Lower leg skin (tissue), 3 donors: ENCODE measurements around the gene ATP5MK.

Experiments used
- POLR2A ChIP-seq, 2 donors: fragments of 450-650 bp; IDR thresholded peaks; one replicate each; pipeline ENCODE4 v1.6.1; 2016 to 2017; ENCODE audit warnings: antibody characterized with exemption in 2 of 2, mild to moderate bottlenecking in 1 of 2, moderate library complexity in 1 of 2
- TF ChIP-seq, protein P1 (sequence below), 3 donors: fragments of 450-650 bp; IDR thresholded peaks; one replicate each; pipeline ENCODE4 v1.5.1; 2016; ENCODE audit warnings: antibody characterized with exemption in 3 of 3, mild to moderate bottlenecking in 3 of 3, moderate library complexity in 2 of 3

DNA sequence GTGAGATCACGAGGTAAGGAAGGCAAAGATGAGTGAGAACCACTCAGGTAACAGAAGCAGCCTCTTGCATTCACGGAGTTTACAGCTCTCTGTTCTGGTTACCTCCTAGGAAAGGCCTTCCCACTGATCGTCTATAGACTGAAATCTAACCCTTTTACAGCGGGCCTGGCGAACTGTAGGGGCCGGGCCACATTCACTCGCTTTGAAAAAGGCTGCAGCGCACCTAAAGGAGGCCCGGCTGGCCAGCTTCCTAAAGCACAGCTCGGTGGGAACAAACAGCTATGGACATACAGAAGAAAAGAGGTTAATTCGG lies 565 bp downstream of the ATP5MK start:
- TF ChIP-seq POLR2A (IDR thresholded peaks at IDR 0.05): no peak
- TF ChIP-seq, protein P1, sequence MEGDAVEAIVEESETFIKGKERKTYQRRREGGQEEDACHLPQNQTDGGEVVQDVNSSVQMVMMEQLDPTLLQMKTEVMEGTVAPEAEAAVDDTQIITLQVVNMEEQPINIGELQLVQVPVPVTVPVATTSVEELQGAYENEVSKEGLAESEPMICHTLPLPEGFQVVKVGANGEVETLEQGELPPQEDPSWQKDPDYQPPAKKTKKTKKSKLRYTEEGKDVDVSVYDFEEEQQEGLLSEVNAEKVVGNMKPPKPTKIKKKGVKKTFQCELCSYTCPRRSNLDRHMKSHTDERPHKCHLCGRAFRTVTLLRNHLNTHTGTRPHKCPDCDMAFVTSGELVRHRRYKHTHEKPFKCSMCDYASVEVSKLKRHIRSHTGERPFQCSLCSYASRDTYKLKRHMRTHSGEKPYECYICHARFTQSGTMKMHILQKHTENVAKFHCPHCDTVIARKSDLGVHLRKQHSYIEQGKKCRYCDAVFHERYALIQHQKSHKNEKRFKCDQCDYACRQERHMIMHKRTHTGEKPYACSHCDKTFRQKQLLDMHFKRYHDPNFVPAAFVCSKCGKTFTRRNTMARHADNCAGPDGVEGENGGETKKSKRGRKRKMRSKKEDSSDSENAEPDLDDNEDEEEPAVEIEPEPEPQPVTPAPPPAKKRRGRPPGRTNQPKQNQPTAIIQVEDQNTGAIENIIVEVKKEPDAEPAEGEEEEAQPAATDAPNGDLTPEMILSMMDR (IDR thresholded peaks at IDR 0.05): no peak
